Measurements from ENCODE around the gene CKM.
"Not testable (repeated sequence)": the region's sequence is repeated elsewhere in the genome, so short reads cannot be mapped to it uniquely, and the experiment has no call there.

CKM gene

DNA sequence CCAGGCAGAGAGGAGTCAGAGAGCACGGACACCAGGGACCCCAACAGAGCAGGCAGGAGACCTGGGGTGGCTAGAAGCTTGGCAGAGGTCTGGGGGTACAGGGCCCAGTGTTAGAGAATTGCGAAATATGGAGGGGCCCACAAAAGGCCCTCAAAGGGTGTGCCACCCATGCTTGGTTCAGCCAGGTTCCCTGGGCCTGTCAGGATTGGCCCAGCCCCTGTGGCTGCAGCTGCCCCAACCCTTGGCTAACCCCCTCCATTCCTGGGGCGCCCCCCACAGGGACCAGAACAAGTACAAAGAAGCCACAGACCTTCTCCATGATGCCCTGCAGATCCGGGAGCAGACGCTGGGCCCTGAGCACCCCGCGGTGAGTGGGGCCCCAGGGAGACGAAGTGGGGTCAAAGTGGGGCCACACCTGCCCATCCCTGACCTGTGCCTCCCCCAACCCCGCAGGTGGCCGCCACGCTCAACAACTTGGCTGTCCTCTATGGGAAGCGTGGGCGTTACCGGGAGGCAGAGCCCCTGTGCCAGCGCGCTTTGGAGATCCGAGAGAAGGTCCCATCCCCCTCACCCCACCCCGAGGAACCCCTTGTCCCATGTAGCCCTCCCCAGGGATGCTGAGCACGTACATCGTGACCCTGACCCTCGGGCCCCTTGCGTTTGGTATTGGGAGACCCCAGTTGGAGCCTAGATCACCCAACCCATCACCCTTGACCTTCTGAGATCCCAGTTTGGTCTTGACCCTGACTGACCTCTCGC is 25.9 kb upstream of the CKM start:
- DNase-seq, result no peak

DNA sequence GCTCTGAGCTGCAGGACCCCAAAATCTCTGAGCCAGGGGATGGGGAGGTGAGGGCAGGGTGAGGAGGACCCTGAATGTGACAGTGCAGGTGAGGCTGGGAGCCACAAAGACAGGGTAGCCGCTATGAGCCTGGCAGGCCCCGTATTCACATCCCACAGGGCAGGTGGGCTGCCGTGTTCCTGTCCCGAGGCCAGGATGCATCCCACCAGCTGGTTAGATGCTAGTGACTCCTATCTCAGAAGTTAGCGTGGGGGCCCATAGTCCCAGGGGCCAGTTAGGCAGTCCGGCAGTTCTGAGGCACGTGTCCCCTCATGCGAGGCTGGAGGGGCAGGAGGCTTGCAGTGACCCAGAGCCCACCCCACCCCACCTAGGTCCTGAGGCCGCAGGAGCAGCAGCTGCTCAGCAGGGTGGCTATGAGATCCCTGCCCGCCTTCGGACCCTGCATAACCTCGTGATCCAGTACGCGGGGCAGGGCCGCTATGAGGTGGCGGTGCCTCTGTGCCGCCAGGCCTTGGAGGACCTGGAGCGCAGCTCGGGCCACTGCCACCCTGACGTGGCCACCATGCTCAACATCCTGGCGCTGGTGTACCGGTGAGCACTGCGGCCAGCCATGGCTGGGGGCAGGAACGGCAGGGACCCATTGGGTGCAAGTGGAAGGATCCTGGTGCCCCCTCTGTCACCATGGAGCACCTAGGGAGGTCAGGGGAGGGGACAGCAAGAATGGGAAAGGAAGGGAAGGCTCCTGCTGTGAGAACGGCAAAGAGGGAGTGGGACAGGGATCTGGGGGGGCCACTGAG is 25.1 kb upstream of the CKM start:
- DNase-seq, result no peak

DNA sequence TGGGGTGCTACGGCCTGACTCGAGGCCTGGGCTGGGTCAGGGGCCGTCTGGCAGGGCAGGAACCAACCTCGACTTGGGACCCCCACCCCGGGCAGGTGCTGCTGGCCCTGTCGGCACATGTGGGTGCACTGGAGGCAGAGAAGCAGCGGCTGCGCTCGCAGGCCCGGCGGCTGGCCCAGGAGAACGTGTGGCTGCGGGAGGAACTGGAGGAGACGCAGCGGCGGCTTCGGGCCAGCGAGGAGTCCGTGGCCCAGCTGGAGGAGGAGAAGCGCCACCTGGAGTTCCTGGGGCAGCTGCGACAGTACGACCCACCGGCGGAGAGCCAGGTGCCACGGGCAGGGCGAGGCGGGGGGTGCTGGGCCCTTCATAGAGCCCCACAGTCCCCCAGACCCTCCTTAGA is 23.8 kb upstream of the CKM start:
- no peak for DNase-seq

DNA sequence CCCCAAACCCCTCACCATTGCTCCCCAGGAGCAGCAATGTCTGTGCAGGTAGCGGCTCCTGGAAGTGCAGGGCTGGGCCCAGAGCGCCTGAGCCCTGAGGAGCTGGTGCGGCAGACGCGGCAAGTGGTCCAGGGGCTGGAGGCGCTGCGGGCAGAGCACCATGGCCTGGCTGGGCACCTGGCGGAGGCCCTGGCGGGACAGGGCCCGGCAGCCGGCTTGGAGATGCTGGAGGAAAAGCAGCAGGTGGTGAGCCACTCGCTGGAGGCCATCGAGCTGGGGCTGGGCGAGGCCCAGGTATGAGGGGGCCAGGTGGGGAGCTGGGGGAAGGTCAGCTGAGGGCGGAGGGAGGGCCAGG is 22.8 kb upstream of the CKM start:
- no peak for DNase-seq

DNA sequence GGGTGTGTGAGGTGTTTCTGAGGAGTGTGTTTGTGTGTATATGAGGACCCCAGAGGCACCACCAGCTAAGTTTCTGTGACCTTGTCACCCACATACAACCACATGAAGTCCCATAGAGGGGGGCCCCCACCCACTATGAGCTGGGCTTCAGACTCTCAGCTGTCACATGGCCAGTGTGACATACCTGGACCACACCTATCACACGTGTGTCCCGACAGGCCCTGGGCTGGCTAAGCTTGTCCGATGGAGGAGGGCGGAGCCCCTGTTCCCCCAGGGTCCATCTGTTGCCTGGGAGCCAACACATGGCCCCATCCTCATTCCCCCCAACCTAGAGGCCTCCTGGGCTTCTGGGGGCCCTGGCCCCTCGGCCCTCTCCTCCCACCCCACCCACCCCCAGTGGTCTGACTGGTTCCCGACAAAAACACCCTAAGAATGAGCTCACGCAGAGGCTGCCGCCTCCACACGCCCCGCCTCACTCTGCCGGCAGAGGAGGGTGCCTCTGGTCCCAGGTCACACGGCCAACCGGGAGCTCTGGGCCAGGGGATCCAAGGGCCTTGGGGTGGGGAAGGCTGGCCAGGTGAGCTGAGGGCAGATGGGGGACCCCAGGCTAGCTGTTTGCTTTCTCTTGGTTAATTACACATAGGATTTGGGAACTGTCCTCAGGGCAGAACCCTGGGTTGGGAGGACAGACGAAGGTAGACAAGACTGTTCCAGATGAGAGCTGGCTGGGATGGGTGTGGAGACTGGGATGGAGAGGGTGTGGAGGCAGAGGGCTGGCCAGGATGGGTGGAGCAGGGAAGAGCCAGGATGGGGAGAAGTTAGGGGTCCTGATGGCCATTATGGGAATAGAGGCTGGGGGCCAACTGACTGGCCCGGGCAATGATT is 22.2 kb upstream of the CKM start:
- DNase-seq, result no peak

DNA sequence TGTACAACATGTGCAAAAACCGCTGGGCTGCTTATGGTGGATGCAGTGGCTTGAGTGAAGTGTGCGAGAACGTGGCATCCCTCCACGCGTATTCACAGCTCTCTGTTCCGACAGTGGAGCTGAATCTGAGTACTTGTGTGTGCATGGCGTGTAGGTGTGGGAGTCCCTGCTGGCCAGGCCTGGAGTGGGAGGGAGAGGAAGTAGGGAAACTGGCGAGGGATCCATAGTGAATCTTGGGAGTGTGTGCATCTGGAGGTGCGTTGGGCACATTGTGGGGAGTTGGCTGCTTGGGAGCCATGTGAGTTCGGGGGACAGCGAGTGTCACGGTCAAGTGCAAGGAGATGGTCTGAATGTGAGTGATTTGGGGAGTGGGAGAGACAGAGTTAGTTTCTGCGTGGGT is 20.2 kb upstream of the CKM start:
- no peak for DNase-seq

DNA sequence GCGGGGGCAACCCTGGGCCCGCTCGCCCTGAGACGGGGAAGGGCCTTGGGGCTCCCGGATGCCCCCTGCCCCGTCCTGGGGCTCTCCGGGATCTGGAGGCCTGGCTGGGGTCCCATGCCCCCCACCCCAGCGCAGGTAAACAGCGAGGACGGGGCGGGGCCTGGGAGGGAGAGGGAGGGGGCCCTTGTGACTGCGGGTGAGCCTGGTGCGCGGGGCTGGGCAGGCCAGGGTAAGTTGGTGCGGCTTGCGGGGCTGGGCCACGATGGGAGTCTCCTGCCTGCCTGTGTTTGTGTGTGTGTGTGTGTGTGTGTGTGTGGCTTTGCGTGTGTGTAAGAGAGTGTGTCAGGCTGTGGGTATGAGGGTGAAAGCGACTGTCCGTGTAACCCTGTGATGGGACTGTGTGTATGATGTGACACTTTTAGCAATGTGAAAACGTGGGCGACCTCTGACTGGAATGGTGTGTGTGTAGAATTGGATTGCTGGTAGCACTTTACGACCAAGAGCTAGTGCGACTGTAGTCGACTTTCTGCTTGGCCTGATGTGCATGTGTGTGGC is 18.3 kb upstream of the CKM start:
- no peak for DNase-seq

DNA sequence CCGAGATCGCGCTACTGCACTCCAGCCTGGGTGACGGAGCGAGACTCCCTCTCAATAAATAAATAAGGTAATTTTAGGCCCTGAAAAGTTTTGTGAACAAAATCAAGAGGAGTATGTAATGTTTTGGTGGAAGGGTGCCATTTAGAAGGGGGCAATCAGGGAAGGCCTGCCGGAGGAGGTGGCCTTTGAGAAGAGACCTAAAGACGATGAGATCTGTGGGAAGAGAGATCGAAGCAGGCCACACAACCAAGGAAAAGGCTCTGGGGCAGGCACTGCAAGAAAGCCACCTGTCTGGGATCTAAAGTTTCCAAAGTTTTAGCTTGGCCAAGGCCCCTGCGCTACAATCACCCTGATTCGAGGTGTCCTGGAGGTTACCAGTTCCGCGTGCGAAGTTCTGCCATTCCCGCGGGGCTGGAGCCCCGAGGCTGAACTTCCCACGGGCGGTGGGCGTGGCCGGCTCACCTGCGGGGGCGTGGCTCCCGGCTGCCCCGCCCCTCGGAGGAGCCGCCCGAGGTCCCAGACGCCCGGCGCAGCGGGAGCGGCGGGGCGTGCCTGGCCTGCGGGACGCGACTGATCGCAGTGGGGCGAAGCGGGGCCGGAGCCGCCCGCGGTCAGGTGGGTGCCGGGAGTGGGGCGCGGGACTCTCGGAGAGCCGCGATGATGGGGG is 17.7 kb upstream of the CKM start, which contains the start of gene KLC3:
Gene KLC3 (plus strand): TSS at position 519 of the 667 bp plus-strand sequence. CDS start 4,792 bp downstream, outside the sequence.
- no peak for DNase-seq

DNA sequence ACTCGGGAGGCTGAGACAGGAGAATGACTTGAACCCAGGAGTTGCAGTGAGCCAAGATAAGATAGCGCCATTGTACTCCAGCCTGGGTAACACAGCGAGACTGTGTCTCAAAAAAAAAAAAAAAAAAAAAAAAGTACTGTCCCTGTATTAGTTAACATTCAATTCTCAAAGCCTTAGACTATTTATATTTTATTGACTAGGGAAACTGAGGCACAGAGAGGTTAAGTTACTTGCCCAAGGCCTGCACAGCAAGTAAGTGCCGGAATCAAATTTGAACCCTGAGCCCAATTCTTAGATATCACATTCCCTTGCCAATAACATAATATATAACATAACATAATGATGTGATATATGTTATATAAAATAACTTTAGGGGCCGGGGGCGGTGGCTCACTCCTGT is 17.0 kb upstream of the CKM start:
- no peak for DNase-seq

DNA sequence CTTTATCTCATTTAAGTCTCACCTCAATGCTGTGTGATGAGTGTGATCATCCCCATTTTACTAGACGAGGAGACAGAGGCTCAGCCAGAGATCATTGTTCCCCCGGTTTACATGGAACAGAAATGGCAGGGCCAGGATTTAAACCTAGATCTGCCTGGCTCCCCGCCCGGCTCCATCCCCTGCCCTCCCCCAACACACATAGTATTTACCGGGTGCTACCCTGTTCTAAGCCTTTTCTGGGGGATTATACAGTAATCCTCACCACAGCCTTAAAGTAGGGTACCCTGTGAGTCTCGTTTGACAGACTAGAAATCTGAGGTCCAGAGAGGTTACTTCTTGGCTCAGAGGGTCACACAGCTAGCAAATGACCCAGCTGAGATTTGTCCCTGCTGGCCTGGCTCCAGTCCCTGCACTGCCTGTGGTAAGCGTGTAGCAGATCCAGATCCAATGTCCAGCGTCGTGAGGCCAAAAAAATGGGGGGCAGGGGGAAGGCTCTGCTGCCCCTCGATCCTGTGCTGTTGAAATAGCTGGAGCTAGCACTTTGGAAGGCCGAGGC is 14.1 kb upstream of the CKM start:
- no peak for DNase-seq

DNA sequence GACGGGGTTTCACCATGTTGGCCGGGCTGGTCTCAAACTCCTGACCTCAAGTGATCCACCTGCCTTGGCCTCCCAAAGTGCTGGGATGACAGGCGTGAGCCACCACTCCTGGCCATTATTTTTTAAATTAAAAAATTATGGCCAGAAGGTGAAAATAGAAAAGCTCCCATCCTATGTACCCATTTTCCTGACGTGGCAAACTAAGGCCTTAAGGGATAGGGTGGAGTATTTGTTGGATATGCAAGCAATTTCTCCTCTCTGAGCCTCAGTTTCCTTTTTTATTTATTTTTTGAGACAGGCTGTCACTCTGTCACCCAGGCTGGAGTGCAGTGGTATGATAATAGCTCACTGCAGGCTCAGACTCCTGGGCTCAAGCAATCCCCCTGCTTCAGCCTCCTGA is 12.2 kb upstream of the CKM start:
- DNase-seq, result not testable (repeated sequence)

DNA sequence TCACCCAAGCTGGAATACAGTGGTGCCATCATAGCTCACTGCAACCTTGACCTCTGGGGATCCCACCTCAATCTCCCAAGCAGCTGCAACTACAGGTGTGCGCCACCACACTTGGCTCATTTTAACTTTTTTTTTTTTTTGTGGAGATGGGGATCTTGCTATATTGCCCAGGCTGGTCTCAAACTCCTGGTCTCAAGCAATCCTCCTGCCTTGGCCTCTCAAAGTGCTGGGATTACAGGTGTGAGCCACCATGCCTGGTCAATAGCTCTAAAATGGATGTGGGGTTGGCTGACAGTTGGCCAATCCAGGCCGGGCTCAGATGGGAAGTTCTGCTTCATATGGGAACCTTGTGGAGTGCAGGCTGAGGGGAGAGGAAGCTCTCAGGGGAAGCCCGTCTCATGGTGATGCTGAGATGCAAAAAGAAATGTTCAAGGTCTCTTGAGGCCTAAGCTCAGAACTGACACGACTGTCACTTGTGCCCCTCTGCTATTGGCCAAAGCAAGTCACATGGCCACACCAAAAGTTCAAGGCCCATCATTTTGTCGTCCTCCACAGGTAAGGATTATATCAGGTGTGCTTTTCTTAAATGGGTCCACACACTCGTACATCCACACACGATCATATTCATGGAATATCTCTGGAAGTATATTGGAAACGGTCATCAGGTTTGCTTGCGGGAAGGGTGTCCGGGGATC is 11.1 kb upstream of the CKM start:
- DNase-seq, result no peak

DNA sequence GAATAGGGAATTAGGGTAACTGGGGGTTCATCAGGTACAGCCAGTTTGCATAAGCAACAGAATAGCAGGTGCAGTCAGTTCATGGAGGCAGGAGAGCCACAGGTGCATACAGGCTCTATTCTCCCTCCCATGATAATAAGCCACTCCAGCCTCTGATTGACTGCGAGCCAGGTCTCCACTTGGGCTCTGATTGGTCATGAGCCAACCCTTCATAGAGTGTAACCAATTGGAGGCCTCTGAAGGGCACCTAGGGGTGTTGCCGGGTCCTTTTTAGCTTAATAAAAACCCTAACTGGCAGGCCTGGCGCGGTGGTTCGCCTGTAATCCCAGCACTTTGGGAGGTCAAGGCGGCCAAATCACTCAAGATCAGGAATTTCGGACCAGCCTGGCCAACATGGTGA is 8.7 kb upstream of the CKM start:
- no peak for DNase-seq

DNA sequence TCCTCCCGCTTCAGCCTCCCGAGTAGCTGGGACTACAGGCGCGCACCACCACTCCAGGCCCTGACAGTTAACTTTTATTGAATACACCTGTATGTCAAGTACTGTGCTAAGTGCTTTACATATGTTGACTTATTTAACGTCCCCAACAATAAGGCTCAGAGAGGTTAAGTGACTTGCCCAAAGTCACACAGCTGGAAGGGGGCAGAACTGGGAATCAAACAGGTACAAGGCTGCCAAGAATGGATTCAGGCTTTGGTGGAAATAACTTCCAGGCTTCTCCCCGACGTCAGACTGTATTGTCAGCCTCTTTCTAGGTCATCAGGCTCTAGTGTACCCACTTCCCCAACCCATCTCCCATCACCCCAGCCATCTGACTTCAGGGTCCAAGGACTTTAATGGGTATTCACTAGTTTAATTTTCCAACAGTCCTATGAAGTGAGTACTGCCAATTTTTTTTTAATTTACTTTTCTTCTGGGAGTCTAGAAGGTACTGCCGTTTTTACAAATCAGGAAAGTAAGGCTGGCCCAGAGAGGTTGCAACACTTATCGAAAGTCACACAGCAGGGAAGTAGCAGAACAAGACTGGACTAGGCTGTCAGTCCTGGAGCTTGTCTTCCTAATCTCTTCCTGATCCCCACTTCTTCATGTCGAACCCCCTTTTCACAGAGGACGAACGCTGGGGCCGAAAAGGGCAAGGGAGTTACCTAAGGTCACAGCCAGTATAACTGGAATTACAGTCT is 4.9 kb upstream of the CKM start:
- DNase-seq, result no peak

DNA sequence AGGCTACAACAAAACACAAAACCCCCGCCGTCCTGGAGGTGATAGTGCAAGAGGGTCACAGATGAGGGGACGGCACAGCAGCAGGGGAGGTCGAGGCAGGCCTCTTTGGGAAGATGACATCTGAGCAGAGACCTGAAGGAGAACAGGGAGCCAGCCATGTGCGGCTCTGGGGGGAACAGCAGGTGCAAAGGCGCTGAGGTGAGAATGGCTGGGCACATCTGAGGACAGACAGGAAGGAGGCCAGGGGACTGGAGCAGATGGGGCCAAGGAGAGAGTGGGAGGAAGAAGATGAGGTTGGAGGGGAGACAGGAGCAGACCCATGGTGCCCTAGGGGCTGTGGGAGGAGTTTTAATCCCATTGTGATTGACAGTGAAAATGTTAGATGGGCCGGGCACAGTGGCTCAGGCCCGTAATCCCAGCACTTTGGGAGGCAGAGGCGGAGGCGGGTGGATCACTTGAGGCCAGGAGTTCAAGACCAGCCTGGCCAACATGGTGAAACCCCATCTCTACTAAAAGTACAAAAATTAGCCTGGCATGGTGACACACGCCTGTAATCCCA is 1.8 kb upstream of the CKM start:
- no peak for DNase-seq

DNA sequence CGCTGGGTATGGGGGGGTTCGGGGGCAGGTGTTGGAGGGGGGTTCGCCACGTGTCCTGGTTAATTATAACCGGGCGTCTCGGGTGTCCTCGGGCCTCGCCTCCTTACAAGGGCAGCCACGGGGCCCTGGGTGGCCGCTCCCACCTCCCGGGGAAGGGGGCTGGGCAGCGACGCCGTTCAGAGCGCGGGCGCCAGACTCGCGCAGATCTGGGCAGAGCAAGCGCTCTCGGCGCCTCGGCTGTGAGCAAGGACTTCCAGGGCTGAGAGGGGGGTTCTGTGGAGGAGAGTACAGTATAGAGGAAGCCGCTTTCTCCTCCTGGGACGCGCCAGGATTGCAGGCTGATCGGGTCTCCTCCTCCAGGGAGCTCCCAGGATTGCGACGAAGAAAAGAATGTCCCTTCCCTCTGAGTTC is 1.0 kb upstream of the CKM start:
- DNase-seq, result no peak

DNA sequence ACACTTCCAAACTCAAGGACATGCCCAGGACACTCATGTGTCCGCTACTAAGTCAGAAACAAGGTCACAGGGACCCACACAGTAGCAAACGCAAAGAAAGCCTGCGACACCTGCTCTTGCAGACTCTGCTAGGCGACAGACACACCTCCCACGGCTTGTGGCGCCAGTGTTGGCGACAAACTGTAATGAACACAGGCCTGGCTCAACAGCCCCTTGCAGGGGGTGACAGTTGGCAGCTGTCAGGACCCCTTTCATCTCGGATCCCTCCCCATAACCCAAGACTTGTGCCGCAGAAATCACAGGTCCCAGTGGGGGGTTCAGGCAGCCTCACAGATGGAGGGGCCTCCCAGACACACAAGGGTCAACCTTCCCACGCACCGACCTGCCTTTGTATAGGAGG is 364 bp downstream of the CKM start:
- no peak for DNase-seq

DNA sequence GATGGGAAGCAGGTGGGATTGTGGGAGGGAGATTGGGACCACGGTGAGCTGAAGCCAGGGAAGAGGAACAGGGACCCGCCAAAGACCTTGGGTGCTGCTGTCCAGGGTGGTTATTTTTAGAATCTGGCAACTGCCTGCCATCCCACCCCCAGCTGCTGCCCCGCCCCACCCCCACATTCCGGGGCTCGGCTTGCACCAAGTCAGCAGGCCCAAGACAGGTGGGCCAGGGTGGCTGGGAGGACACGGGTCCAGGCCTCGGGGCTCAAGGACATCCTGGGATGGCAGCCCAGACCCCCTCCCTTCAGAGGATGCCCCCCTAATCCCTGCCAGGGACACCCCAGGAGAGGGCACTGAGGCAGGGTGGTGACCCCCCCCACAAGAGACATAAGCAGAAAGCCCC is 827 bp downstream of the CKM start:
- DNase-seq, result no peak

DNA sequence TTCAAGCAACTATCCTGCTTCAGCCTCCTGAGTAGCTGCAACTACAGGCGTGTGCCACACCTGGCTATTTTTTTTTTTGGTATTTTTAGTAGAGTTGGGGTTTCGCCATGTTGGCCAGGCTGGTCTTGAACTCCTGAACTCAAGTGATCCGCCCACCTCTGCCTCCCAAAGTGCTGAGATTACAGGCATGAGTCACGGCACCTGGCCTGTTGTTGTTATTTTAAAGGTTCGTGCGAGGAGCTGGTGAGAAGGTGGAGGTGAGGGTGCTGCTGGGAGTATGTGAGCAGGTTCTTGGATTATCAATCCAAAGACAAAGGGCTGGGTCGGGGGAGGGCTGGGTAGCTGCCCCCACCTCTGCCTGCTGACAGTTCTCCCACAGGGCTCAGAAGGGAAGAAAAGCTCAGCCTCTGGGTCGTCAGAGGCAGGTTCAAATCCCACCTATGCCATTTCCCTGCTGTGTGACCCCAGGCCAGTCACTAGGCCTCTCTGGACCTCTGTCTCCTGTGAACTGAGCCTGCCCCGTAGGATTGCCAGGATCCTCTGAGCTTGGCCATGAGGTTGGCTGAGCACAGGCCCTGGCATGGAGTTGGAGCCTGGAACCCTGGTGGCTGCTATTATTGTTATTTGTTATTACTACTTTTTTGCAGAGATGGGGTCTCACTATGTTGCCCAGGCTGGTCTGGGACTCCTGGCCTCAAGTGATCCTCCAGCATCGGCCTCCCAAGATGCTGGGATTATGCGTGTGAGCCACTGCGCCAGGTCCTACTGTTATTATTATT is 1.5 kb downstream of the CKM start:
- no peak for DNase-seq

DNA sequence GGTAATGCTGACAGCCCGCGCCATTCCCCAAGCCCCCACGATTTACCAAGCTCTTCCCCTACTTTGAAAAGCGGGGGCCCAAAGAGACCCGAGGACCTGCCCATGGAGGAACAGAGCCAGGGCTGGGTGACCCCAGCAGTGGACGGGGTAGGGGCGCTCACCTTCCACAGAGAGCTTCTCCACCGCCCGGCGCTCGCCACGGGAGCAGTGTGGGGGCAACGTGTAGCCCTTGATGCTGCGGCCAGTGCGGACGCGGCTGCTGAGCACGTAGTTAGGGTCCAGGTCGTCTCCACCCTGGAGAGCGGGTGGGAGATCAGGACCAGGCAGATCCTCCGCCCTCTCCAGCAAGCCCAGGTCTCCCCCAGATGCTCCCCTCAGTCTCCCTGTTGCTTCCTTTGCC is 7.4 kb downstream of the CKM start:
- no peak for DNase-seq

Measured in CD4-positive, alpha-beta T cell treated with Interferon gamma for 1 hour (primary cell).